Umbilical cord (tissue), 2 donors: ENCODE data around the gene KMT2B. TPM values are rescaled to one million over a fixed set of nuclear protein-coding genes. Genes with fewer than 3 reads are reported as not detected.
A peak's percentile ranks its signal among the peaks of the same experiment; 100 is the strongest.

ENCODE experiments used
- DNase-seq: peaks from one replicate; pipeline ENCODE4 v3.0.0-alpha.2; 2015; ENCODE audit warnings: low spot score
- total RNA-seq: library from RNA; depleted of rRNA; stranded (reverse); fragments of >200 nt; gene quantifications from one replicate; pipeline ENCODE4 v1.2.3, GENCODE V29; 2014; ENCODE audit warnings: low replicate concordance; ENCODE audit not compliant: insufficient read depth

KMT2B gene
- total RNA-seq, 1 donor from 2014 or later = 2.2 TPM

DNA sequence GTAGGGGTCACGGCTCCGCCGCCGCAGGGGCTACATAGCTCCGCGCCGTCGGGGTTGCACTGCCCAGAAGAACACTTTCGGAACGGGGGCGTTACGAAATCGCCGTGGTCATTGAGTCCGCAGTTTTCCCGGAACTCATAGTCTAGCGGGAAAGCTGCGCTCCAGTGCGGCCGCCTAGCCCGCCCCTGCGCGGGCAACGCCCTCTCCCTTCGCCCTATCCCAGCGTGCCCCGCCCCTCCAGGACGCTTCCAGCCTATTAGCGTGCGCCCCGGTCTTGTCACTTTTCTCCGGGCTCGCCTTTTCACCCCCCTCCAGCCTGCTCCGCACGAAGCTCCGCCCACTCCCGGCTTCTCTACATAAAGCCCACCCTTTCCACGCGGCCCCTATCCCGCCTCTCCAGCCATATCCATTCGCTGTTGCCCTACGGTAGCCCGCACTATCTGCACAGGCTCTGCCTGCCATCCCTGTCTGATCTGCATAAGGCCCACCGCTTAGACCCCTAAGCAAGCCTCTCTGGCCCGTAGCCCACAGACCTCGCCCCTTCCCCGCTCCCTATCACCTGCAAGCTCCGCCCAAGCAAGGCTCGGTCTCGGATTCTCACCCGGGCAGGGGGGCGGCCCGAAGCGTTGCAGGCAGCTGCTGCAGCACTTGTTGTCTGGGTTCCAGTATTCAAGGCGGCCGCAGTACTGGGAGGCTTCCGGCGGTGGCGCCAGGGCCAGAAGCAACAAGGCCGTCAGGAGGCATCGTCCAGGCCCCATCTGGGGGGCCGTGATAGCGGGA is 22.8 kb downstream of the KMT2B start:
- peak; percentile 99 for DNase-seq

DNA sequence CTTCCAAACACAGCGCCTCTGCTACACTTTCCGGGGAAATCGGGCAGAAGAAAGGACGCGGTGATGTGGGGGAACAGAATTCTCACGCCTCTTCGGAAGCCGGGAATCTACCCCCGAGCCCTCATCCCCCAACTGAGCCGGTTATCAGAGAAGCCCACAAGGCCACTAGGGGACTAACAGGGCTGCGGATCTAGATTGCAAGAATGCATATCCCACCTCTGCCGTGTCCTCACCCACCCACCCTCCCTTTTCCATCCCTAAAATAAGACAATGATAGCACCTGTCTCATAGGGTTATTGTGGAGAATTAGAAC is 23.4 kb downstream of the KMT2B start:
- DNase-seq = no peak

DNA sequence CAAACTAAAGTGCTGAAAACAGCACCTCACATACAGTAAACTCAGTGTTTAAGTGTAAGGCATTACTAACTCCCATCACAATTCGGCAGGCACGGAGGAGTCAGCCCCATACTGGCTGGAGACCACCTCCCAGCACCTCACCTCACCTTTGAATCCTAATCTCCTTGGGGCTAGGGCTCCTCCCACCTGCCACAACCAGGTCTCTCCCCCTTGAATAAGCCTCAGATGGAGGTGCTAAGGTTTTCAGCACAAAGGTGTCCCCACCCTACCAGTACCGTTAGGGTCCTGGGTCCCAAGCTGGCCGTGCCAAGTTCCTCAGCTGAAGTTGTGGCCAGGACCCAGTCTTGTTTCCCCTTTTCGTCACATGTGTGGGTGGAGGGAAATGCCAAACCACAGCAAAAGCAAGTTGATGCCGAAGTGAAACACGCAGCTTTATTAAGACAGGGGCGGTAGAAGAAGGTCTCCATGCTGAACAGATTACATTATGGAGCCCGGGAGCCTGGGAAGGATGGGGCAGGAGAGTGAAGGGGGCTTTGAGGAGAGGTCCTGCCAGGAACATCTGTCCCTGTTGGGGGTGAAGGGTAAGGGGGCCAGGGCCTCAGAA is 24.4 kb downstream of the KMT2B start, which contains the start of gene IGFLR1:
Gene IGFLR1, minus strand, starts transcription at position 332 of the 604 bp plus-strand sequence. CDS start 1,272 bp downstream, outside the sequence.
- peak; percentile 32 for DNase-seq

DNA sequence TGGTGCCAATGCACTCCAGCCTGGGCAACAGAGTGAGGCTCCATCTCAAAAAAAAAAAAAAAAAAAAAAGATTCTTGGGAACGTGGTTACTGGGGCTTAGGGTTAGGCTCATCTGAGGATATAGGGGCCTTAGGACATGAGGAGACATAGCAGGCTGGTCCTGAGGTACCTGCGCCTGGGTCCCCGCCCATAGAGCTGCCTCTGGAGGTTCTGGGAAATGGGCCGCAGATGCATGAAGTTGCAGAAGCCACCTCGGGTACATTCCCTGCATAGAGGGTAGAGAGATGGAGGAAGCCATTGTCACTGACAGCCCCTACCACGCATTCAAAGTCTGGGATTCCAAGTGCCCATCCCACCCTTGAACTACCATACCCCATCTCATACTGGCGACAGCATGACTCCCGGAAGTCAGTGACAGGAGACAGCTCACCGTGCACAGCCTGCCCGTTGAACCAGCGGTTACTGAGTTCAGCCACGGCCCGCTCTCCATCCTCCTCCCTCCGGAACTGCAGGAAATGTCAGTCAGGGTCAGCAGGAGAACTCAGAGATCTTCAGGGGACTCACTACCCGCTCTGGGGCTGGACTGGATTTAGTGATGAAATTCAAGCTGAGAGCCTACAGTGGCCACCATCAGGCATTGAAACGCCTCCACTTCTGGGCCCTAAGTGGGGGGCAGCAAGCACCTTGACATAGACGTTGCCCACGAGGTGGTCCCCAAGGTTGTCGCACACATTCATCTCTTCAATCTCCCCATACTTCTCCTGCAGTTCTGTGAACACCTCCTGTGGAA is 26.0 kb downstream of the KMT2B start:
- DNase-seq = no peak

DNA sequence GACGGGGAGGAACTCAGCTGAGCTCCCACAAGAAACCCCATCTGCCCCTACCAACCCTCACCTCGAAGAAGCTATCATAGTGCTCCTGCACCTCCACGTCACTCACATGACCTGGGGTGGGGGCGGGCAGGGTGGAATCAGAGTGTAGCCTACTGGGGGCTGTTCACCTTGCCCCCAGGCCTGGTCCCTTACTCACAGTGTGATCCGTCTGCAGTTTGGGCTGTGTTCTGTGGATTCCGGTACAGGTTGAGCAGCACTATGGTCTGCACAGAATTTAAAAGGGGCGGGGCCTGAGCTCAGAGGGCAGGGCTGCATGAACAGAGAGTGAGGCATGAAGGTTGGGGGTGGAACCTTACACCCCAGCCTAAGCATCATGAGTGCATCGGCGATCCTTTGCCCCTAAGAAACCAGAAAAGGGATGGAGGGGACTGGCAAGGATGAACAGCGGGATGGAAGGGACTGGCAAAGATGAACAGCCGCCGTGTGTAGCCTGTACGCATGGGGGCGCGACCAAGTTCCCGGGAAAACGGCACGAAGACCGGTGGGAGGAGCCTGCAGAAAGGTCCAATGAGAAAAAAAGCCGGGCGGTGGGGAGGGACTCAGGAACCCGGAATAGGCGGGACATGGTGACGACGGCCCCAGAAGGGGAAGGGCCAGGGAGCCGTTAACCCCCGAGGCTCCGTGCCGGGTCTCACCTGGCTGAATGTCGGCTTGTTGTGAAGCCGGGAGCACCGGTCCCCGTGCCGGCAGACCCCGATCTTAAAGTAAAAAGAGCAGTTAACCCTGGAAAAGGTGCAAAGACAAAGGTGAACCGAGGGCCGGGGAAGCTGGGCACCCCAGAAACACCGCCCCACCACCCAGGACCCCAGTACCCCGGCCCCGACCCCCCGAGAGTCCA is 26.9 kb downstream of the KMT2B start:
- DNase-seq = peak; percentile 98

DNA sequence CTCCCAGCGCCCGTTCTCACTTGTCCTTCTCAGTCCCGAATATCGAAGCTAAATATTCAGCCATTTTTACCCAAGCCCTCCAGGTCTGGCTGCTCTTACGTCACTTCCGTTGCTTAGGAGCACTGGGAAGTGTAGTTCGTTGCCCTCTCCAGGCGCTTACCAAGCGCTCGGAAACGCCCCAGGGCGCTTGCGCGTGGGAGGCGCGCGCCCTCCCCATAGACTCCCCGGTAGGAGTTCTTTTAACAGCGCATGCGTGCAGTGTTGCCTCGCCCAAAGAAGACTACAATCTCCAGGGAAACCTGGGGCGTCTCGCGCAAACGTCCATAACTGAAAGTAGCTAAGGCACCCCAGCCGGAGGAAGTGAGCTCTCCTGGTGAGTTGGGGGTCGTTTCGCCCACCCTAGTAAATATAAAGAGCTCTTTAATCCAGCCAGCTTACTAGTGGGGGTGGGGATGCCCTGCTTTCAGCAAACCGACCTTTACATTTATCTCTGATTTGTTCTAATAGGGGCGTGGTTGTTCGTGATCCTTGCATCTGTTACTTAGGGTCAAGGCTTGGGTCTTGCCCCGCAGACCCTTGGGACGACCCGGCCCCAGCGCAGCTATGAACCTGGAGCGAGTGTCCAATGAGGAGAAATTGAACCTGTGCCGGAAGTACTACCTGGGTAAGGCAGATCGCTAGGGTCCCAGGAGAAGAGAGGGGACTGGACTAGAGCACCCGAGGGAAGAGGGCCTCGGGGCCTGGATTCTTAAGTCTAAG is 27.7 kb downstream of the KMT2B start, which contains the start of the genes PSENEN and U2AF1L4:
Gene PSENEN, plus strand, starts transcription at position 324 of the 759 bp plus-strand sequence. Its CDS starts 280 bp downstream, at position 604.
Gene U2AF1L4, minus strand, starts transcription at position 91 of the 759 bp plus-strand sequence. Its CDS starts 27 bp downstream, at position 64.
- DNase-seq = peak; percentile 100

GRCh38 chr19:35746087-35746462 is 28.3 kb downstream of the KMT2B start:
- no peak for DNase-seq

DNA sequence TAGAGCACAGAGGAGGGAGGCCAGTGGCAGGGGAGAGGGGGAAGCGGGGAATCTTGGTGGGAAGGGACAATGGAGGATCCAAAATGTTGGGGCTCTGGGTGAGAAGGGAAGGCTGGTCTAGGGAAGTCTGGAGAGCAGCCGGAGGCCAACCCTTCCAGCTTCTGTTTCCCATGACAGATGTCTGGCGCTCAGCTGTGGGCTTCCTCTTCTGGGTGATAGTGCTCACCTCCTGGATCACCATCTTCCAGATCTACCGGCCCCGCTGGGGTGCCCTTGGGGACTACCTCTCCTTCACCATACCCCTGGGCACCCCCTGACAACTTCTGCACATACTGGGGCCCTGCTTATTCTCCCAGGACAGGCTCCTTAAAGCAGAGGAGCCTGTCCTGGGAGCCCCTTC is 28.7 kb downstream of the KMT2B start:
- DNase-seq = no peak

DNA sequence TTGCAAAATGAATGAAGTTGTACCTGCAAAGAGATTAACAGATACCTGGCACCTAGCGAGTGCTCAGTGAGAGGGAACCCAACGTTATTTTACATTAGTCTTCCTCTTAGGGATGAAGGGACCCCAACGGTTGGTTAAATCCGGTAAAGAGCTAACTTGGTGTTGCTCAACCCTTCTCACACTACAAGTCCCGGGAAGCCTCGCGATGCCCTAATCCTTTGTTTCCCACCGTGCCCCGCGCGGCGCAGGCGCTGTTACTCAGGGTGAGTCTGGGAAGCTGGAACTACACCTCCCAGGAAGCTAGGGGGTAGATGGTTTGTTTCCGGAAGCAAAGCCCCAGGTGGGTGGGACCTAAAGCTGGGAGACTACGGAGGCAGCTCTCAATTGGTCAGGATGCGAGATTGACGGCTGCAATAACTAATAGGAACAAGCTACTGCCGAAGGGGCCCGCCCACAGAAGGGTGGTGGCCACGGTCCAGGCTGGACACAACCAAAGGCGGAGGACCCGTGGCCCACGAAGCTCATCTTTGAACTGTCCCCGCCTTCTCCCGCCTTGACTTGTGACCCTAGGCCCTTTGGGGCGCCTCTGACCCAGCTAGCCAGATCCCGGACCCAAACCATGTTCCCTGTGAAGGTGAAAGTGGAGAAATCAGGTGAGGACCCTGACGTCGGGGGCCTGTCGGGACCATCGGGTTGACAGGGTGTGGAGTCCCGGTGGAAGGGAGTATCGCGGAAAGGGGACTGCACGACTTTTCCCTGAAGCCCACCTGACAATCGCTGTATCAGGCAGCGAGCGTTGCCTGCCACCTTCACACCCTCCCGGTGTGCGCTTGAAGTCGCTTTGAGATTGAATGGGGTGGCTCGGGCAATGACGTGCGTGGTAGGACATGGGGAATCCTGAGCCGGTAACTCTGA is 30.6 kb downstream of the KMT2B start, which contains the start of gene LIN37:
Gene LIN37, plus strand, starts transcription at position 471 of the 915 bp plus-strand sequence. Its CDS starts 149 bp downstream, at position 620.
- peak; percentile 100 for DNase-seq

- DNase-seq = no peak
Observed at GRCh38 chr19:35750167-35750566, 32.4 kb downstream of the KMT2B start.

GRCh38 chr19:35751839-35752745 is 34.3 kb downstream of the KMT2B start:
- no peak for DNase-seq

DNA sequence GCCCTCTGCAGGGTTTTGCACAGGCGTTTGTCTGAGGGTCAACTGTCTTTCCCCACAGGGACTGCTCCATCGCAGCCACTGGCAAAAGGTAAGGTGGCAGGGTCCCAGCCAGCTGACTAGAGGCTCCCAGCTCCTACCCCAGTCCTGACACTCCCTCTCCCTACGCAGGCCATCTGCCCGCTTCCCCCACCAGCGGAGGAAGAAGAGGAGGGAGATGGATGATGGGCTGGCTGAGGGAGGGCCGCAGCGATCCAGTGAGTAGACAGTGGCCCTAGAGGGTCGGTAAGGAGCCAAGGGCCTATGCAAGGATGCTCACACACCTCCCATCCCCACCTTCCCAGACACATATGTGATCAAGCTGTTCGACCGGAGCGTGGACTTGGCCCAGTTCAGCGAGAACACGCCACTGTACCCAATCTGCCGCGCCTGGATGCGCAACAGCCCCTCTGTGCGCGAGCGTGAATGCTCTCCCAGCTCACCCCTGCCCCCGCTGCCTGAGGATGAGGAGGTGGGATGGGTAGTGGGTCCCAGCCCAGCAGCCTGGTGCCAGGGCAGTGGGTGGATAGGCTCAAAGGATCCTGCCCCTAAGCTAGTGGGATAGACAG is 35.0 kb downstream of the KMT2B start:
- DNase-seq = no peak

DNA sequence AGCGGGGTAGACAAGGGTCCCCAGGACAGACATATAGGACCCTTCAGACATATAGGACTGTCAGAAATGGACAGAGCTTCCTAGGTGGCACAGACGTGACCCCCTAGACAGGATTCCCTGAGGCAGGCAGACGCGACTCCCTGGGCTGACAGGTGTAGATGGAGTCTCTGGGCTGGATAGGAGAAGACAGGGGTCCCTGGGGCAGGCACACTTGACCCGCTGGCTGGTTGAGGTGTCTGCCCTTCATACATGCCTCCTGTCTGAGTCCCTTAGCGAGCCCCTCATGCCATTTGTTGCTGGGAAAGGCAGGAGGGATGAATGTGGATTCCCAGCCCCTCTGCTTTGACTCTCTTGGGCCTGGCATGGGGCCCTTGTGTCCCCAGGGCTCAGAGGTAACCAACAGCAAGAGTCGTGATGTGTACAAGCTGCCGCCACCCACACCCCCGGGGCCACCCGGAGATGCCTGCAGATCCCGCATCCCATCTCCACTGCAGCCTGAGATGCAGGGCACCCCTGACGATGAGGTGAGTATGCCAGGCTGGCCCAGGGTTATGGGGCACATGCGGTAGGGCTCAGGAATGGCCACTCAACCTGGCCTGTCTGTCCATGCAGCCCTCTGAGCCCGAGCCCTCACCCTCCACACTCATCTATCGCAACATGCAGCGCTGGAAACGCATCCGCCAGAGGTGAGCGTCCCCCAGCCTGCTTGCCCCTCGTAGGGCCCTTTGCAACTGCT is 36.0 kb downstream of the KMT2B start:
- no peak for DNase-seq

GRCh38 chr19:35754370-35755130 is 36.7 kb downstream of the KMT2B start:
- DNase-seq = peak; percentile 41

- DNase-seq = no peak
Observed at GRCh38 chr19:35755131-35755549, 37.3 kb downstream of the KMT2B start.
